Type B pancreatic cell (in vitro differentiated cells): ENCODE data around the gene SEMA7A. TPM values are rescaled to one million over a fixed set of nuclear protein-coding genes. Genes with fewer than 3 reads are reported as not detected.

Experiments
- DNase-seq: peaks from one replicate; pipeline ENCODE4 v3.0.0; 2021; ENCODE audit warnings: mixed read lengths; ENCODE audit not compliant: unreplicated experiment; ENCODE audit errors: extremely low spot score
- H3K27ac Mint-ChIP-seq: 2 replicates; pipeline ENCODE4 v1.8.0; 2021; ENCODE audit warnings: mild to moderate bottlenecking, mixed read lengths
- H3K27me3 Mint-ChIP-seq: 2 replicates; pipeline ENCODE4 v1.8.0; 2021; ENCODE audit warnings: mixed read lengths
- H3K36me3 Mint-ChIP-seq: 2 replicates; pipeline ENCODE4 v1.8.0; 2021; ENCODE audit warnings: mixed read lengths
- H3K4me1 Mint-ChIP-seq: one replicate; pipeline ENCODE4 v1.8.0; 2021; ENCODE audit warnings: mixed read lengths; ENCODE audit not compliant: unreplicated experiment
- H3K4me3 Mint-ChIP-seq: 2 replicates; pipeline ENCODE4 v1.8.0; 2021; ENCODE audit warnings: mild to moderate bottlenecking, mixed read lengths
- H3K9me3 Mint-ChIP-seq: 2 replicates; pipeline ENCODE4 v1.8.0; 2021; ENCODE audit warnings: mixed read lengths
- CTCF ChIP-seq: fragments of 200-600 bp; sonication (generic); conservative IDR thresholded peaks from 2 replicates; pipeline ENCODE4 v1.5.0; 2021; ENCODE audit warnings: antibody characterized with exemption, mild to moderate bottlenecking
- total RNA-seq: library from RNA; stranded (reverse); gene quantifications from 2 replicates; pipeline ENCODE4 v1.2.1, GENCODE V29; 2021; ENCODE audit warnings: low replicate concordance

The SEMA7A gene
- total RNA-seq, 1 donor from 2014 or later, result 6.3 TPM

GRCh38 chr15:74412159-74412558, 21.6 kb downstream of the SEMA7A start:
- H3K36me3 Mint-ChIP-seq, result peaks cover 9% of the 10 kb centered on the region
- peaks cover 14% of the 10 kb centered on the region for H3K4me1 Mint-ChIP-seq
- peaks cover 4% of the 10 kb centered on the region for H3K27me3 Mint-ChIP-seq

GRCh38 chr15:74411686-74412085, 22.1 kb downstream of the SEMA7A start:
- Mint-ChIP-seq H3K36me3 (peaks cover 9% of the 10 kb centered on the region), H3K27ac (no peak overlapping the region), H3K9me3 (no peaks in the 10 kb centered on the region), H3K4me1 (peaks cover 19% of the 10 kb centered on the region), H3K27me3 (peaks cover 6% of the 10 kb centered on the region), H3K4me3 (no peak overlapping the region)
- no peak for DNase-seq
- TF ChIP-seq CTCF, result no peak

More at GRCh38 chr15:74412159-74412558, 21.6 kb downstream of the SEMA7A start:
- Mint-ChIP-seq H3K4me3 (no peak overlapping the region), H3K27ac (no peak overlapping the region), H3K9me3 (no peaks in the 10 kb centered on the region)
- no peak for TF ChIP-seq CTCF
- DNase-seq, result no peak

GRCh38 chr15:74410502-74410901, 23.3 kb downstream of the SEMA7A start:
- Mint-ChIP-seq H3K4me3 (no peak overlapping the region), H3K27ac (no peak overlapping the region), H3K4me1 (peaks cover 18% of the 10 kb centered on the region), H3K9me3 (no peaks in the 10 kb centered on the region), H3K27me3 (peaks cover 6% of the 10 kb centered on the region), H3K36me3 (peaks cover 5% of the 10 kb centered on the region)
- no peak for DNase-seq
- no peak for TF ChIP-seq CTCF

- Mint-ChIP-seq H3K4me1 (peaks cover 18% of the 10 kb centered on the region), H3K27me3 (peaks cover 6% of the 10 kb centered on the region), H3K36me3 (peaks cover 2% of the 10 kb centered on the region), H3K27ac (no peak overlapping the region), H3K9me3 (no peaks in the 10 kb centered on the region), H3K4me3 (no peak overlapping the region)
- no peak for TF ChIP-seq CTCF
- no peak for DNase-seq
These were observed 24.5 kb downstream of the SEMA7A start for GRCh38 chr15:74409225-74409624.

GRCh38 chr15:74408815-74409214, 24.9 kb downstream of the SEMA7A start:
- no peaks in the 10 kb centered on the region for H3K36me3 Mint-ChIP-seq
- peaks cover 6% of the 10 kb centered on the region for H3K27me3 Mint-ChIP-seq
- no peak overlapping the region for H3K4me3 Mint-ChIP-seq
- H3K27ac Mint-ChIP-seq, result peak overlapping the region; percentile 64
- no peak for TF ChIP-seq CTCF
- peaks cover 18% of the 10 kb centered on the region for H3K4me1 Mint-ChIP-seq
- H3K9me3 Mint-ChIP-seq, result no peaks in the 10 kb centered on the region
- no peak for DNase-seq

GRCh38 chr15:74408385-74408784, 25.4 kb downstream of the SEMA7A start:
- no peak for TF ChIP-seq CTCF
- H3K4me1 Mint-ChIP-seq, result peaks cover 18% of the 10 kb centered on the region
- H3K27me3 Mint-ChIP-seq, result peaks cover 6% of the 10 kb centered on the region
- no peaks in the 10 kb centered on the region for H3K9me3 Mint-ChIP-seq
- H3K27ac Mint-ChIP-seq, result peak overlapping the region; percentile 64
- no peak overlapping the region for H3K4me3 Mint-ChIP-seq
- H3K36me3 Mint-ChIP-seq, result no peaks in the 10 kb centered on the region
- DNase-seq, result no peak
